GM12873 (cell line): ENCODE data around the gene CCDC187.

Experiments used
- CTCF ChIP-seq: IDR thresholded peaks from 2 replicates; pipeline ENCODE4 v1.5.1; 2012; ENCODE audit warnings: low read depth, mild to moderate bottlenecking, moderate library complexity, low read length, control low read depth; ENCODE audit not compliant: insufficient read depth; ENCODE audit errors: missing control alignments

CCDC187 gene

GRCh38 chr9:136246849-136247550 lies 56.9 kb downstream of the CCDC187 start:
- no peak for TF ChIP-seq CTCF

GRCh38 chr9:136245219-136246150 lies 58.4 kb downstream of the CCDC187 start, which contains the start of gene QSOX2:
QSOX2 (minus strand) TSS chr9:136245812; CDS start chr9:136245803, 9 bp downstream.
- no peak for TF ChIP-seq CTCF

- no peak for TF ChIP-seq CTCF
Observed at GRCh38 chr9:136244969-136245218, 59.0 kb downstream of the CCDC187 start.

- TF ChIP-seq CTCF = no peak
Observed at GRCh38 chr9:136244122-136244968, 59.5 kb downstream of the CCDC187 start.

GRCh38 chr9:136243631-136244030 lies 60.3 kb downstream of the CCDC187 start:
- no peak for TF ChIP-seq CTCF

- TF ChIP-seq CTCF = peak; percentile 34
Observed at GRCh38 chr9:136242918-136243525, 60.9 kb downstream of the CCDC187 start.
